C4-2B (cell line): ENCODE measurements around the gene DRD4.

ENCODE experiments used
- CTCF ChIP-seq: fragments of 450-650 bp; conservative IDR thresholded peaks from 2 replicates; pipeline ENCODE4 v1.5.1; 2017; ENCODE audit warnings: mild to moderate bottlenecking
- ZFX ChIP-seq: fragments of 450-650 bp; IDR thresholded peaks from 2 replicates; pipeline ENCODE4 v1.6.1; 2017

GRCh38 chr11:592918-593317, 44.2 kb upstream of the DRD4 start:
- TF ChIP-seq CTCF, result no peak
- TF ChIP-seq ZFX, result no peak
